Iris pigment epithelial cell (primary cell): ENCODE measurements around the gene OGFRL1.
"Not testable (repeated sequence)": the region's sequence is repeated elsewhere in the genome, so short reads cannot be mapped to it uniquely, and the experiment has no call there.

Experiments used
- DNase-seq: peaks from one replicate; pipeline ENCODE4 v3.0.0-alpha.2; 2011; ENCODE audit warnings: low read depth

The OGFRL1 gene

GRCh38 chr6:71288228-71289038 is at the start of gene OGFRL1:
Gene OGFRL1 (plus strand): TSS chr6:71288811. CDS start chr6:71288937, 126 bp downstream.
- DNase-seq = peak; percentile 78

GRCh38 chr6:71239694-71240093 is 48.9 kb upstream of the OGFRL1 start:
- DNase-seq = no peak

- no peak for DNase-seq
Observed at GRCh38 chr6:71245265-71246049, 43.2 kb upstream of the OGFRL1 start.

GRCh38 chr6:71246596-71246995 is 42.0 kb upstream of the OGFRL1 start:
- DNase-seq = no peak

- DNase-seq = peak; percentile 93
Observed at GRCh38 chr6:71248306-71248765, 40.3 kb upstream of the OGFRL1 start.

GRCh38 chr6:71248878-71249544 is 39.6 kb upstream of the OGFRL1 start:
- DNase-seq = no peak

- DNase-seq = peak; percentile 94
Observed at GRCh38 chr6:71250099-71250602, 38.5 kb upstream of the OGFRL1 start.

GRCh38 chr6:71252410-71252809 is 36.2 kb upstream of the OGFRL1 start:
- DNase-seq = no peak

GRCh38 chr6:71252960-71253359 is 35.7 kb upstream of the OGFRL1 start:
- DNase-seq = peak; percentile 29

- DNase-seq = no peak
Observed at GRCh38 chr6:71254323-71254722, 34.3 kb upstream of the OGFRL1 start.

- no peak for DNase-seq
Observed at GRCh38 chr6:71258078-71258866, 30.3 kb upstream of the OGFRL1 start.

- DNase-seq = no peak
Observed at GRCh38 chr6:71259888-71260604, 28.6 kb upstream of the OGFRL1 start.

GRCh38 chr6:71262914-71263313 is 25.7 kb upstream of the OGFRL1 start:
- DNase-seq = no peak

GRCh38 chr6:71266392-71266791 is 22.2 kb upstream of the OGFRL1 start:
- DNase-seq = not testable (repeated sequence)

- no peak for DNase-seq
Observed at GRCh38 chr6:71268735-71269437, 19.7 kb upstream of the OGFRL1 start.

- no peak for DNase-seq
Observed at GRCh38 chr6:71277926-71278600, 10.5 kb upstream of the OGFRL1 start.

GRCh38 chr6:71279321-71279720 is 9.3 kb upstream of the OGFRL1 start:
- no peak for DNase-seq

- DNase-seq = no peak
Observed at GRCh38 chr6:71279740-71280139, 8.9 kb upstream of the OGFRL1 start.

- no peak for DNase-seq
Observed at GRCh38 chr6:71280701-71281100, 7.9 kb upstream of the OGFRL1 start.

GRCh38 chr6:71284785-71285184 is 3.8 kb upstream of the OGFRL1 start:
- no peak for DNase-seq
